Thyroid gland (tissue), 4 donors: ENCODE results near the gene FMN2. TPM values are rescaled to one million over a fixed set of nuclear protein-coding genes. Genes with fewer than 3 reads are reported as not detected.
A peak's percentile ranks its signal among the peaks of the same experiment; 100 is the strongest.

Source experiments
- DNase-seq, 2 donors: peaks; one replicate each; pipeline ENCODE4 v3.0.0-alpha.2; 2019
- H3K27ac ChIP-seq, 3 donors: fragments of 200-600 bp; sonication (generic); 1 replicate in 2 of 3; 2 replicates in 1 of 3; pipeline ENCODE4 v1.5.1; 2016 to 2019; ENCODE audit warnings: mild to moderate bottlenecking in 1 of 3, moderate library complexity in 1 of 3
- H3K27me3 ChIP-seq: fragments of 200-600 bp; sonication (generic); one replicate; pipeline ENCODE4 v1.5.1; 2019
- H3K36me3 ChIP-seq, 2 donors: fragments of 200-600 bp; sonication (generic); one replicate each; pipeline ENCODE4 v1.5.1; 2016 to 2019
- H3K4me1 ChIP-seq, 2 donors: fragments of 200-600 bp; sonication (generic); one replicate each; pipeline ENCODE4 v1.5.1; 2017 to 2019
- H3K4me3 ChIP-seq, 3 donors: fragments of 200-600 bp; sonication (generic); replicated peaks in 1 of 3; 1 replicate in 2 of 3; 2 replicates in 1 of 3; pipeline ENCODE4 v1.5.1; 2016; ENCODE audit warnings: mild to moderate bottlenecking in 1 of 3
- H3K9me3 ChIP-seq: fragments of 200-600 bp; sonication (generic); one replicate; pipeline ENCODE4 v1.5.1; 2017
- POLR2A ChIP-seq, 2 donors: fragments of 450-650 bp; IDR thresholded peaks; one replicate each; pipeline ENCODE4 v1.6.1; 2017; ENCODE audit warnings: antibody characterized with exemption in 2 of 2, mild to moderate bottlenecking in 2 of 2, moderate library complexity in 1 of 2
- WGBS, 2 donors: methylation state at CpG; one replicate each; pipeline ENCODE4 v1.1.5; 2017; 5-methylcytosine and 5-hydroxymethylcytosine counted together
- intact Hi-C: fragments of 100-400 bp; cut with DNase I; formaldehyde crosslinking; loops from one replicate; pipeline ENCODE4 v1.15.1; 2023
- total RNA-seq, 4 donors: library from RNA; depleted of rRNA; stranded (reverse); fragments of >200 nt; gene quantifications; one replicate each; pipeline ENCODE4 v1.2.3, GENCODE V29; 2016
- TF ChIP-seq, protein P1 (sequence below), 6 experiments: fragments of 200-600 bp in 3 of 6; fragments of 450-650 bp in 3 of 6; sonication (generic) in 3 of 6; IDR thresholded peaks; one replicate each; pipeline ENCODE4 v1.5.1; 2016 to 2019; ENCODE audit warnings: antibody characterized with exemption in 6 of 6, mild to moderate bottlenecking in 2 of 6, inconsistent platforms in 1 of 6, moderate library complexity in 1 of 6

The FMN2 gene
- total RNA-seq, 4 donors from 2014 or later, result 0.78 to 6.2 (median 1.3) TPM; not detected in 1

DNA sequence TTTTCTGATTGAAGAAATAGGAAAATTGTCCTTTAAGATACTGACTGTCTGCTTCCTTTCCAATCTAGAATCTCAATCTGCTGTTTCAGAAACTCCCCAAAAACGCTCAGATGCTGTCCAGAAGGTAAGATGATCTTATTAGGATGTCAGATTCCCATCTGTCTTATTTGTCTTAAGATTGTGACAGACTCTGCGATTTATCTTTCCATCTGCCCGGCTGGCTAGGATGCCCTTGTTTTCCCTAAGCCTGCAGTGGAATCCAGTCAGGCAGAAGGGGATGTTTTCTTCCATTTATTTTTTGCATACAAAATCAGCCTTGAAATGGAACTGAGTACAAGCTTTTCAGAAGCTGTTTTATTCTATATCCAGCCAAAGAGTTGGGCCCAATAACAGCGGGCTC is 96.5 kb downstream of the FMN2 start:
- intact Hi-C loops, result no loop called here
- TF ChIP-seq, protein P1, sequence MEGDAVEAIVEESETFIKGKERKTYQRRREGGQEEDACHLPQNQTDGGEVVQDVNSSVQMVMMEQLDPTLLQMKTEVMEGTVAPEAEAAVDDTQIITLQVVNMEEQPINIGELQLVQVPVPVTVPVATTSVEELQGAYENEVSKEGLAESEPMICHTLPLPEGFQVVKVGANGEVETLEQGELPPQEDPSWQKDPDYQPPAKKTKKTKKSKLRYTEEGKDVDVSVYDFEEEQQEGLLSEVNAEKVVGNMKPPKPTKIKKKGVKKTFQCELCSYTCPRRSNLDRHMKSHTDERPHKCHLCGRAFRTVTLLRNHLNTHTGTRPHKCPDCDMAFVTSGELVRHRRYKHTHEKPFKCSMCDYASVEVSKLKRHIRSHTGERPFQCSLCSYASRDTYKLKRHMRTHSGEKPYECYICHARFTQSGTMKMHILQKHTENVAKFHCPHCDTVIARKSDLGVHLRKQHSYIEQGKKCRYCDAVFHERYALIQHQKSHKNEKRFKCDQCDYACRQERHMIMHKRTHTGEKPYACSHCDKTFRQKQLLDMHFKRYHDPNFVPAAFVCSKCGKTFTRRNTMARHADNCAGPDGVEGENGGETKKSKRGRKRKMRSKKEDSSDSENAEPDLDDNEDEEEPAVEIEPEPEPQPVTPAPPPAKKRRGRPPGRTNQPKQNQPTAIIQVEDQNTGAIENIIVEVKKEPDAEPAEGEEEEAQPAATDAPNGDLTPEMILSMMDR (IDR thresholded peaks at IDR 0.05), result no peak
- no peak for TF ChIP-seq POLR2A (IDR thresholded peaks at IDR 0.05)
- Histone ChIP-seq H3K36me3 (no peaks in the 10 kb centered on the region), H3K4me1 (no peaks in the 10 kb centered on the region), H3K4me3 (no peak overlapping the region), H3K9me3 (no peaks in the 10 kb centered on the region), H3K27me3 (no peaks in the 10 kb centered on the region), H3K27ac (no peak overlapping the region)
- DNase-seq, result no peak
- 72 to 77% methylated on average over 4 of the region's 4 CpGs for WGBS, 2 donors

DNA sequence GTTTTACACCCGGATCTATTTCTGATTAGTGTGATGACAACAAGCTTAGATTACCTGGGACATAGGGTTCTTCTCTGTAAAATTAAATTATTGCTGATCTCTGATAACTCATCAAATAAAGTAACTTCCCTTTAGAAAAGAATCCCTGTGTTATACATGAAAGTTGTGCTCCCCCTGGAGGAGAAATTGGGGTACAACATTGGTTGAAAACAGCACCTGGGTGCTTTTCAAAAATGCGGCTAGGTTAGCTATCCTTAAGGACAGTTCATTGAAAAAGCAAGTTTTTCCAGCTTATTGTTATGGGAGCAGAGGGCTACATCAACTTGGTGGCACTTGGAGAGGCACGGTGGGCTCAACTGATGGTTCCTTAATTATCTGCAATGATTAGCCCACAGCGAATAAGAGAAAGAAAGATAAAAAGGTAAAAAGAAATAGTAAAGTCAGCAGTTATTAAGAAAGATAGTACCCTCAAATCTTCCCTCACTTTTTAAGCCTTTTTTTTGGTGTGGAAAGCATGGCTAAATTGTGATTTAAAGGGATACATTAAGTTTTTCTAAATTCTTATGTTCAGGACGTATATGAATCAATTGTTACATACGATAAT is 97.8 kb downstream of the FMN2 start:
- no peak overlapping the region for H3K4me3 ChIP-seq
- H3K9me3 ChIP-seq, result no peaks in the 10 kb centered on the region
- peak; percentile 16 to 30 for DNase-seq
- no peaks in the 10 kb centered on the region for H3K36me3 ChIP-seq
- no peaks in the 10 kb centered on the region for H3K27me3 ChIP-seq
- TF ChIP-seq POLR2A (IDR thresholded peaks at IDR 0.05), result no peak
- TF ChIP-seq, protein P1 (IDR thresholded peaks at IDR 0.05), result peak in 5 of 6 experiments; percentile 35 to 78 (median 60)
- 46 to 47% methylated on average over 6 of the region's 6 CpGs for WGBS, 2 donors
- H3K4me1 ChIP-seq, result peaks cover 0 to 4% of the 10 kb centered on the region in 2 donors
- H3K27ac ChIP-seq, result no peak overlapping the region
- intact Hi-C loops, result no loop called here

DNA sequence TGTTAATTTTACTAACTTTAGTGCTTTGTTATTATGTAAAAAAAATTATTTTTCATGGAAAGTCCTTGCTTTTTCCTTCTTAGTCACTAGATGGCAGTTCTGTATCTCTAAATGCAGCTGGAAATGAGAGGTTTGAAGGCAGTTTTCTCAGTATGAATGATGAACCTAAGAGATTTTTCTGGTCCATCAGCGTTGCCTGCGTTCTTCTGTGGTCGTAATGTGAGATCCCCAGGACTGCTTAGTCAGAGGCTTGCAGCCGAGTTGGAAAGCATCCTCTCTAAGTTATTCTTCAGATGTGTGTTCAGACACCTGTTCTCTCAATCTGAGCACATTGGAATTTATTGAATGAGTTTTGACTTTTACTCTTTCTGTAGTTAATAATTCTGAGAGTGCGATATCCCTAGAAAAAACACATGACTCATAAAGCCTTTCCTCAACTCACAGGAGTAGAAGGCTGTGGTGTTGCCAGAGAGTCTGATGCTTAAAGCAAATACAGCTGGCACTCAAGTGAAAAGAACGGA is 99.3 kb downstream of the FMN2 start:
- intact Hi-C loops, result loop anchor here (5.0 kb wide), 1 partner anchor 501 kb away; no protein-coding TSS in a partner anchor
- no peak for TF ChIP-seq POLR2A (IDR thresholded peaks at IDR 0.05)
- TF ChIP-seq, protein P1 (IDR thresholded peaks at IDR 0.05), result peak in 4 of 6 experiments; percentile 29 to 81 (median 63)
- Histone ChIP-seq H3K27me3 (no peaks in the 10 kb centered on the region), H3K27ac (no peak overlapping the region), H3K4me3 (no peak overlapping the region), H3K9me3 (no peaks in the 10 kb centered on the region), H3K4me1 (peaks cover 0 to 4% of the 10 kb centered on the region in 2 donors), H3K36me3 (no peaks in the 10 kb centered on the region)
- 8 to 12% methylated on average over 6 of the region's 6 CpGs for WGBS, 2 donors
- DNase-seq, result peak; percentile 42

DNA sequence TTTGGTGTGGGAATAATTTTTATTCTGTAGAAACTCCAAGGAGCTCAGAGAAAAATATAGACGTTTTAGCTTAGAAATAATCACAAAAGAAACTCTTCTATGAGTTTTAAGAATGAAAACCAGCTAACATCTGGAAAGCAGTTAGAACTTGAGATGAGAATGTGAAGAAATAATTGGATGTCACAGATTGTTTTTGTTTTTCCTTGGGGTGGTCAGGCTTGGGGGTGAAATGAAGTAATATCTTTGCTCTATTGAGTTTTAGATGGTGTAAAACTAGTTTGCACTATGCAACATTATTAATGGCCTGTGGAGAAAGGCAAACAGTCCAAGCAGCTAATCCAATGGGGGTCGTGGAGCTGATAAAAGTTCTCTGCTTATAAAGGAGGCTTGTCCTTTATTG is 101.2 kb downstream of the FMN2 start:
- H3K27ac ChIP-seq, result no peak overlapping the region
- H3K4me3 ChIP-seq, result no peak overlapping the region
- 65 to 76% methylated on average over 2 of the region's 2 CpGs for WGBS, 2 donors
- H3K4me1 ChIP-seq, result peaks cover 0 to 4% of the 10 kb centered on the region in 2 donors
- H3K27me3 ChIP-seq, result no peaks in the 10 kb centered on the region
- DNase-seq, result no peak
- TF ChIP-seq, protein P1 (IDR thresholded peaks at IDR 0.05), result no peak
- TF ChIP-seq POLR2A (IDR thresholded peaks at IDR 0.05), result no peak
- no peaks in the 10 kb centered on the region for H3K36me3 ChIP-seq
- intact Hi-C loops, result loop anchor here (5.0 kb wide), 1 partner anchor 499 kb away; no protein-coding TSS in a partner anchor
- no peaks in the 10 kb centered on the region for H3K9me3 ChIP-seq

DNA sequence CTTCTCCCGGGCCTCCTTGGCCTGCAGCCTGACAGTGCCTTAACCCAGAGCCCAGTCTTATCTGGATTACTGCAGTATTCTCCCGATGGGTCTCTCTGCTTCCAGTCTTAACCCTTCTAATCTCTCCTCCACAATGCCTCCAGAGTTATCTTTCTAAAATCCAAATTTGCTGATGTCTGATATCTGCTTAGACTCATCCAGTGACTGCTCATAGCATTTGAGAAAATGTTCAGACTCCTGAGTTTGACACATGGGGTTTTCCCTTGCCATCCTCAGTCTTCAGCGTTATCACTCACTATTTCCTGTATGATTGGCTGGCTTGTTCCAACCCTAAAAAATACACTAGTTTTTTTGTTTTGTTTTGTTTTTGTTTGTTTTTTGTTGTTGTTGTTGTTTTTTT is 102.0 kb downstream of the FMN2 start:
- intact Hi-C loops, result loop anchor here (5.0 kb wide), 1 partner anchor 499 kb away; no protein-coding TSS in a partner anchor
- TF ChIP-seq, protein P1 (IDR thresholded peaks at IDR 0.05), result no peak
- TF ChIP-seq POLR2A (IDR thresholded peaks at IDR 0.05), result no peak
- no peak overlapping the region for H3K27ac ChIP-seq

More for the DNA sequence above, 102.0 kb downstream of the FMN2 start:
- DNase-seq, result no peak
- WGBS, 2 donors, result 52 to 72% methylated on average over 3 of the region's 3 CpGs
- H3K4me3 ChIP-seq, result no peak overlapping the region
- H3K36me3 ChIP-seq, result no peaks in the 10 kb centered on the region
- H3K4me1 ChIP-seq, result peaks cover 0 to 4% of the 10 kb centered on the region in 2 donors
- H3K27me3 ChIP-seq, result no peaks in the 10 kb centered on the region
- H3K9me3 ChIP-seq, result no peaks in the 10 kb centered on the region
